GM12892 (cell line): ENCODE results near the gene OLFML1.

ENCODE experiments used
- POLR2A ChIP-seq: IDR thresholded peaks from 2 replicates; pipeline ENCODE4 v1.6.1; 2011; ENCODE audit warnings: low read depth, low read length, control low read depth
- POLR2AphosphoS5 ChIP-seq: IDR thresholded peaks from 2 replicates; pipeline ENCODE4 v1.6.1; 2011; ENCODE audit warnings: low read depth, low read length, control low read depth
- TAF1 ChIP-seq: IDR thresholded peaks from 2 replicates; pipeline ENCODE4 v1.6.1; 2011; ENCODE audit warnings: low read depth, mild to moderate bottlenecking, control low read depth, low read length, borderline replicate concordance

GRCh38 chr11:7486781-7487140 lies 1.5 kb downstream of the OLFML1 start:
- TF ChIP-seq POLR2A (no peak), TAF1 (no peak), POLR2AphosphoS5 (no peak)
